Prostate gland (tissue), 2 donors: ENCODE measurements around the gene TFF2. TPM values are rescaled to one million over a fixed set of nuclear protein-coding genes. Genes with fewer than 3 reads are reported as not detected.

Experiments
- DNase-seq: peaks from one replicate; pipeline ENCODE4 v3.0.0-alpha.2; 2019; ENCODE audit warnings: low spot score
- H3K27ac ChIP-seq, 2 donors: fragments of 200-600 bp; sonication (generic); 2 replicates each; pipeline ENCODE4 v1.5.1; 2017 to 2019
- H3K27me3 ChIP-seq: fragments of 200-600 bp; sonication (generic); replicated peaks from 2 replicates; pipeline ENCODE4 v1.5.1; 2019; ENCODE audit not compliant: insufficient read depth
- H3K36me3 ChIP-seq, 2 donors: fragments of 200-600 bp; sonication (generic); 1 replicate in 1 of 2; 2 replicates in 1 of 2; pipeline versions ENCODE4 v1.5.1 to v1.8.1; 2017 to 2019
- H3K4me1 ChIP-seq: fragments of 200-600 bp; sonication (generic); replicated peaks from 2 replicates; pipeline ENCODE4 v1.5.1; 2019
- H3K4me3 ChIP-seq, 2 donors: fragments of 200-600 bp; sonication (generic); 2 replicates each; pipeline ENCODE4 v1.5.1; 2017 to 2019
- H3K9me3 ChIP-seq: fragments of 200-600 bp; sonication (generic); 2 replicates; pipeline ENCODE4 v1.5.1; 2017
- CTCF ChIP-seq, 4 experiments: fragments of 200-600 bp in 2 of 4; fragments of 450-650 bp in 2 of 4; sonication (generic) in 2 of 4; IDR thresholded peaks; 1 replicate in 3 of 4; 2 replicates in 1 of 4; pipeline ENCODE4 v1.5.1; 2016 to 2019; ENCODE audit warnings: antibody characterized with exemption in 4 of 4, mild to moderate bottlenecking in 2 of 4, moderate library complexity in 2 of 4
- POLR2A ChIP-seq: fragments of 450-650 bp; IDR thresholded peaks from one replicate; pipeline ENCODE4 v1.6.1; 2016; ENCODE audit warnings: antibody characterized with exemption, mild to moderate bottlenecking
- POLR2AphosphoS5 ChIP-seq: sonication (generic); formaldehyde crosslinking; IDR thresholded peaks from one replicate; pipeline ENCODE4 v1.6.1; 2017; ENCODE audit warnings: antibody characterized with exemption
- WGBS: methylation state at CpG from one replicate; pipeline ENCODE4 v1.1.5; 2018; 5-methylcytosine and 5-hydroxymethylcytosine counted together
- intact Hi-C: fragments of 100-400 bp; cut with DNase I; formaldehyde crosslinking; loops from one replicate; pipeline ENCODE4 v1.14.2; 2022
- total RNA-seq, 2 donors: library from RNA; depleted of rRNA; stranded (reverse); fragments of >200 nt; gene quantifications; one replicate each; pipeline ENCODE4 v1.1.0, GENCODE V29; 2016

The TFF2 gene
- total RNA-seq, 2 donors from 2014 or later = not detected

GRCh38 chr21:42341776-42342542 lies 8.8 kb downstream of the TFF2 start:
- Histone ChIP-seq H3K27ac (no peak overlapping the region), H3K4me1 (no peaks in the 10 kb centered on the region), H3K27me3 (no peaks in the 10 kb centered on the region), H3K36me3 (no peaks in the 10 kb centered on the region), H3K9me3 (no peaks in the 10 kb centered on the region), H3K4me3 (no peak overlapping the region)
- 86% methylated on average over 15 of the region's 15 CpGs for WGBS
- TF ChIP-seq CTCF (IDR thresholded peaks at IDR 0.05) (no peak), POLR2AphosphoS5 (peak; percentile 78)
- peak; percentile 28 for DNase-seq
- intact Hi-C loops = no loop called here

GRCh38 chr21:42340187-42341050 lies 10.4 kb downstream of the TFF2 start:
- no peak for DNase-seq
- no peaks in the 10 kb centered on the region for H3K27me3 ChIP-seq
- 76% methylated on average over 24 of the region's 24 CpGs for WGBS
- H3K4me1 ChIP-seq = no peaks in the 10 kb centered on the region
- intact Hi-C loops = no loop called here
- H3K9me3 ChIP-seq = no peaks in the 10 kb centered on the region
- TF ChIP-seq CTCF (IDR thresholded peaks at IDR 0.05) (no peak), POLR2AphosphoS5 (no peak), POLR2A (no peak)
- H3K36me3 ChIP-seq = no peaks in the 10 kb centered on the region
- no peak overlapping the region for H3K27ac ChIP-seq
- H3K4me3 ChIP-seq = no peak overlapping the region

- Histone ChIP-seq H3K4me1 (no peaks in the 10 kb centered on the region), H3K36me3 (no peaks in the 10 kb centered on the region), H3K4me3 (no peak overlapping the region), H3K9me3 (no peaks in the 10 kb centered on the region), H3K27ac (peak overlapping the region; percentile 21 to 41), H3K27me3 (no peaks in the 10 kb centered on the region)
- no peak for DNase-seq
- TF ChIP-seq POLR2AphosphoS5 (no peak), CTCF (IDR thresholded peaks at IDR 0.05) (no peak), POLR2A (no peak)
- 92% methylated on average over 17 of the region's 17 CpGs for WGBS
- intact Hi-C loops = no loop called here
Measured at GRCh38 chr21:42338729-42339715, 11.8 kb downstream of the TFF2 start.

DNA sequence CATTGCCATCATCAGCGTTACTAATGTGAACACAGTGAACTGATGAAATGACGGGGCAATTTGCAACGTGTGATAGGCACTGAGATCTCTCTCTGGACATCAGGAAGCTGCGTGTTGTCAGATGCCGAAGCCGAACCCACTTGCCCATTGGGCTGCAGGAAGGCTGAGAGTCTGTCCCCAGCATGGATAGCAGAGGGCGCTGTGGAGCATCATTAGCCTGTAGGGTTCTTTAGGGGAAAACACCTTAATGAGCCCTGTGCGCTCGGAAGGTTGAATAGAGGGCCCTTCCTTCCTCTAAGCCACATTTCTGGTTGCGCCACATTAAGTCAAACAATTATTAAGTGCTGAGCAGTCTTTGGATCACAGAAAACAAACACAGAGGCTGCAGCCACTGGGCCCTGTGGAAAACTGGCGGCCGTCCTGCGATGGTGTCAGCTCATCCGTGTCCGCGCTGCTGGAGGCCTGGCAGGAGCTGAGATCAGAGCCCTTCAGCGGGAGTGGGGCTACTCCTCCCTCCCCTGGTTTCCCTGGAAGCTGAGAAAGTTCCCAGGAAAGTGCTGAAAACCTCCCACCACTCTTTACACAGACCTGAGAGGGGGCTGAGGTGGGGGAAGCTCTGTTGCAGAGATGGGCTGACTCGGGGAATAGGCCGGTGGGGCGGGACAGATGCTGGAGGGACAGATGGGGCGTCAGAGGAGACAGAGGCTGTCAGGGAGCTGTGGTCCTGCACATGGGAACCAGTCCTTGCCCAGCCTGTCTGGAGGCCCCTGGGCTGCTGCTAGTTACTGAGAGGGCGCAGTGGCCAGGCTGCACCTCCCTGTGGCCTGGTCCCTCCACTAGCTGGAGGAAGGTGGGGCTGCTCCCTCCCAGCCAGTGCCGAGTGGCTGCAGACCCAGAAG lies 12.7 kb downstream of the TFF2 start:
- 28% methylated on average over 23 of the region's 23 CpGs for WGBS
- TF ChIP-seq POLR2AphosphoS5 = peak; percentile 92
- TF ChIP-seq POLR2A = no peak
- peak; percentile 22 to 89 (median 80) for TF ChIP-seq CTCF (IDR thresholded peaks at IDR 0.05)
- intact Hi-C loops = no loop called here
- peak overlapping the region; percentile 21 to 41 for H3K27ac ChIP-seq
- DNase-seq = peak; percentile 88
- no peaks in the 10 kb centered on the region for H3K36me3 ChIP-seq
- H3K4me3 ChIP-seq = no peak overlapping the region
- H3K27me3 ChIP-seq = no peaks in the 10 kb centered on the region
- no peaks in the 10 kb centered on the region for H3K4me1 ChIP-seq
- H3K9me3 ChIP-seq = no peaks in the 10 kb centered on the region
